Activated CD4-positive, CD25-positive, alpha-beta regulatory T cell treated with anti-CD3 and anti-CD28 coated beads, Interleukin-2, amount 50 U/mL, for 16 hours (primary cell): Measurements from ENCODE around the gene WDR36.

Source experiments
- DNase-seq: peaks from one replicate; pipeline ENCODE4 v3.0.0-alpha.2; 2020; ENCODE audit warnings: low read depth, low spot score

The WDR36 gene

GRCh38 chr5:111106320-111106948, 14.3 kb downstream of the WDR36 start:
- no peak for DNase-seq

GRCh38 chr5:111107371-111107770, 15.2 kb downstream of the WDR36 start:
- no peak for DNase-seq

- no peak for DNase-seq
Measured at GRCh38 chr5:111111956-111112355, 19.8 kb downstream of the WDR36 start.

- DNase-seq = no peak
Measured at GRCh38 chr5:111113678-111114077, 21.5 kb downstream of the WDR36 start.

- DNase-seq = no peak
Measured at GRCh38 chr5:111115229-111115628, 23.1 kb downstream of the WDR36 start.

- DNase-seq = no peak
Measured at GRCh38 chr5:111116550-111116949, 24.4 kb downstream of the WDR36 start.

GRCh38 chr5:111117136-111117535, 25.0 kb downstream of the WDR36 start:
- no peak for DNase-seq

GRCh38 chr5:111119221-111119620, 27.1 kb downstream of the WDR36 start:
- DNase-seq = no peak

GRCh38 chr5:111119856-111120255, 27.7 kb downstream of the WDR36 start:
- DNase-seq = no peak

- no peak for DNase-seq
Measured at GRCh38 chr5:111120911-111121310, 28.8 kb downstream of the WDR36 start.

GRCh38 chr5:111121926-111122325, 29.8 kb downstream of the WDR36 start:
- DNase-seq = no peak

- DNase-seq = no peak
Measured at GRCh38 chr5:111122398-111122797, 30.2 kb downstream of the WDR36 start.

GRCh38 chr5:111124793-111125192, 32.6 kb downstream of the WDR36 start:
- no peak for DNase-seq

- DNase-seq = no peak
Measured at GRCh38 chr5:111126896-111127295, 34.7 kb downstream of the WDR36 start.

GRCh38 chr5:111127453-111128195, 35.5 kb downstream of the WDR36 start:
- no peak for DNase-seq

- no peak for DNase-seq
Measured at GRCh38 chr5:111129938-111130337, 37.8 kb downstream of the WDR36 start.

GRCh38 chr5:111131356-111131755, 39.2 kb downstream of the WDR36 start:
- DNase-seq = no peak

GRCh38 chr5:111132076-111132475, 39.9 kb downstream of the WDR36 start:
- no peak for DNase-seq

GRCh38 chr5:111132731-111133435, 40.7 kb downstream of the WDR36 start:
- DNase-seq = no peak

GRCh38 chr5:111133436-111133751, 41.2 kb downstream of the WDR36 start:
- DNase-seq = no peak

- DNase-seq = no peak
Measured at GRCh38 chr5:111134087-111134486, 41.9 kb downstream of the WDR36 start.

GRCh38 chr5:111134864-111135263, 42.7 kb downstream of the WDR36 start:
- DNase-seq = no peak

GRCh38 chr5:111135363-111135762, 43.2 kb downstream of the WDR36 start:
- DNase-seq = no peak
